ENCODE measurements around the gene EIF3J.

EIF3J gene

GRCh38 chr15:44595656-44596510 lies 58.9 kb downstream of the EIF3J start:
- peak; percentile 29 for DNase-seq

DNA sequence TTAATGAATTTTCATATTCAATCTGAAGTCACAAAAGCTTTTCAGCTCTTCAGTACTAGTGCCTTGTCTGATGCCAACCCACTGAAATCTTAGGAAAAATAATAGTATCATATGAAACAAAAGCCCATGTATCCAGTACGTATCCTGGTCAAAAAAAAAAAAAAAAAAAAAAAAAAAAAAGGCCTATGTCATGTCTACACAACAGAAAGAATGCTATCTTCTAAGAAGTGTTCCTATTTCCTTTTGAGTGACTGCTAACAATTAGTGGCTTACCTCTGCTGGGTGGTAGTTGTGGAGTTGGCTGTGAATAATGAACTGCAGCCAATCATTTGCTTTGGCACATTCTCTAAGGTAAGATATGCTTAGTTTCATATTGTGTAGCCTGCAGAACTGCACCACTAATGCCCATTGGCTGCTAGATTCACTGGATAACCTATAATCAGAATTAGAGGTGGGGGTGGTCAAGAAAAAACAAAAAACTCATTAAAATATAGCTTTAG lies 59.6 kb downstream of the EIF3J start:
- peak; percentile 25 for DNase-seq

- no peak for DNase-seq
Observed at GRCh38 chr15:44598066-44598465, 61.1 kb downstream of the EIF3J start.

GRCh38 chr15:44598892-44599291 lies 61.9 kb downstream of the EIF3J start:
- no peak for DNase-seq

GRCh38 chr15:44603126-44603525 lies 66.2 kb downstream of the EIF3J start:
- no peak for DNase-seq

- DNase-seq: no peak
Observed at GRCh38 chr15:44606740-44607139, 69.8 kb downstream of the EIF3J start.

All from activated CD4-positive, alpha-beta T cell treated with anti-CD3 and anti-CD28 coated beads, Interleukin-2, Interleukin-6, amounts not matched to agents 100 ng/mL and 50 ng/mL, durations not matched to agents 16 hours and 8 hours (primary cell).